Loucy (cell line): Measurements from ENCODE around the gene RPP25.

Experiments used
- H2AFZ ChIP-seq: fragments of 200-600 bp; sonication (generic); 2 replicates; pipeline ENCODE4 v1.6.0; 2016; ENCODE audit warnings: antibody characterized with exemption, mild to moderate bottlenecking, low read length, moderate library complexity
- H3F3A ChIP-seq: fragments of 200-600 bp; 2 replicates; pipeline ENCODE4 v1.6.0; 2016; ENCODE audit warnings: antibody characterized with exemption, low read depth, mild to moderate bottlenecking
- H3K27me3 ChIP-seq: fragments of 200-600 bp; sonication (generic); 2 replicates; pipeline ENCODE4 v1.6.1; 2014; ENCODE audit warnings: low read length, mild to moderate bottlenecking; ENCODE audit not compliant: insufficient read depth, poor library complexity, severe bottlenecking
- H3K36me3 ChIP-seq: fragments of 200-600 bp; sonication (generic); 2 replicates; pipeline ENCODE4 v1.6.1; 2016; ENCODE audit warnings: low read length; ENCODE audit not compliant: insufficient read depth
- H3K4me1 ChIP-seq: fragments of 200-600 bp; sonication (generic); 2 replicates; pipeline ENCODE4 v1.5.1; 2014; ENCODE audit warnings: low read length, mild to moderate bottlenecking; ENCODE audit not compliant: insufficient read depth, poor library complexity, severe bottlenecking
- H3K4me2 ChIP-seq: fragments of 200-600 bp; sonication (generic); 2 replicates; pipeline ENCODE4 v1.6.0; 2014; ENCODE audit warnings: antibody characterized with exemption, low read length, low read depth, mild to moderate bottlenecking; ENCODE audit not compliant: poor library complexity, severe bottlenecking
- H3K4me3 ChIP-seq: fragments of 200-600 bp; sonication (generic); 2 replicates; pipeline ENCODE4 v1.5.1; 2014; ENCODE audit warnings: low read length, mild to moderate bottlenecking, mixed read lengths; ENCODE audit not compliant: poor library complexity, severe bottlenecking
- H3K79me2 ChIP-seq: fragments of 200-600 bp; sonication (generic); 2 replicates; pipeline ENCODE4 v1.6.1; 2014; ENCODE audit warnings: low read length; ENCODE audit not compliant: insufficient read depth
- H3K9ac ChIP-seq: fragments of 200-600 bp; sonication (generic); 2 replicates; pipeline ENCODE4 v1.6.0; 2014; ENCODE audit warnings: mild to moderate bottlenecking, low read depth, low read length, moderate library complexity; ENCODE audit not compliant: poor library complexity, severe bottlenecking
- H3K9me2 ChIP-seq: fragments of 200-600 bp; sonication (generic); replicated peaks from 2 replicates; pipeline ENCODE4 v1.6.1; 2016; ENCODE audit warnings: low read depth, low read length, mixed read lengths
- H3K9me3 ChIP-seq: fragments of 200-600 bp; sonication (generic); 2 replicates; pipeline ENCODE4 v1.6.1; 2014; ENCODE audit warnings: mild to moderate bottlenecking, antibody characterized with exemption, low read length, low read depth; ENCODE audit not compliant: insufficient read depth
- H4K20me1 ChIP-seq: fragments of 200-600 bp; sonication (generic); 2 replicates; pipeline ENCODE4 v1.6.0; 2014; ENCODE audit warnings: antibody characterized with exemption, low read length, mild to moderate bottlenecking; ENCODE audit not compliant: insufficient read depth, poor library complexity, severe bottlenecking
- CTCF ChIP-seq: fragments of 200-600 bp; sonication (generic); conservative IDR thresholded peaks from 2 replicates; pipeline ENCODE4 v1.5.1; 2014; ENCODE audit warnings: mild to moderate bottlenecking, antibody characterized with exemption, low read length
- EZH2phosphoT487 ChIP-seq: fragments of 200-600 bp; IDR thresholded peaks from 2 replicates; pipeline ENCODE4 v1.6.1; 2018; ENCODE audit warnings: antibody characterized with exemption, mild to moderate bottlenecking, moderate library complexity, borderline replicate concordance

RPP25 gene

GRCh38 chr15:74992619-74993018 lies 36.0 kb upstream of the RPP25 start:
- no peaks in the 10 kb centered on the region for H3K36me3 ChIP-seq
- no peak overlapping the region for H2AFZ ChIP-seq
- H3K9ac ChIP-seq: no peak overlapping the region
- no peaks in the 10 kb centered on the region for H3K27me3 ChIP-seq
- no peak overlapping the region for H3K4me2 ChIP-seq
- no peak overlapping the region for H3K4me3 ChIP-seq
- no peaks in the 10 kb centered on the region for H3K4me1 ChIP-seq
- H3K79me2 ChIP-seq: no peaks in the 10 kb centered on the region
- TF ChIP-seq EZH2phosphoT487 (no peak), CTCF (no peak)
- H3F3A ChIP-seq: no peaks in the 10 kb centered on the region
- H4K20me1 ChIP-seq: no peaks in the 10 kb centered on the region
- no peaks in the 10 kb centered on the region for H3K9me2 ChIP-seq
- H3K9me3 ChIP-seq: no peaks in the 10 kb centered on the region

DNA sequence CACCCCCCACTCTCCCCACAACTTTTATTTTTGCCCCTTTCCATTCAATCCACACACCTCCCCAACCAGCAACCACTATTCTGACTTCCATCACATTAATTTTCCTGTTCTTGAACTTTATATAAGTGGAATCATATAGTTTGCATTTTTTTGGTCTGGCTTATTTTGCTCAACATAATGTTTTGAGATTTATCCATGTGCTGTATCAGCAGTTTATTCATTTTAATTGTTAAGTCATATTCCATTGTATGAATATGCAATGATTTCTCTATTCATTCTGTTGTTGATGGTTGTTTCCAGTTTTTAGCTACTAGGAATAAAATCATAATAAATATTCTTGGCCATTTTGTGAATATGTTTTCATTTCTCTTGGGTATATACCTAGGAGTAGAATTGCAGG lies 33.0 kb upstream of the RPP25 start:
- no peaks in the 10 kb centered on the region for H3F3A ChIP-seq
- no peaks in the 10 kb centered on the region for H3K79me2 ChIP-seq
- no peaks in the 10 kb centered on the region for H3K36me3 ChIP-seq
- no peak overlapping the region for H3K4me2 ChIP-seq
- no peaks in the 10 kb centered on the region for H4K20me1 ChIP-seq
- no peak overlapping the region for H3K4me3 ChIP-seq
- H3K27me3 ChIP-seq: no peaks in the 10 kb centered on the region
- TF ChIP-seq CTCF: no peak
- no peak for TF ChIP-seq EZH2phosphoT487
- no peak overlapping the region for H3K9ac ChIP-seq
- H3K4me1 ChIP-seq: no peaks in the 10 kb centered on the region
- H3K9me3 ChIP-seq: no peaks in the 10 kb centered on the region
- no peaks in the 10 kb centered on the region for H3K9me2 ChIP-seq
- H2AFZ ChIP-seq: no peak overlapping the region

DNA sequence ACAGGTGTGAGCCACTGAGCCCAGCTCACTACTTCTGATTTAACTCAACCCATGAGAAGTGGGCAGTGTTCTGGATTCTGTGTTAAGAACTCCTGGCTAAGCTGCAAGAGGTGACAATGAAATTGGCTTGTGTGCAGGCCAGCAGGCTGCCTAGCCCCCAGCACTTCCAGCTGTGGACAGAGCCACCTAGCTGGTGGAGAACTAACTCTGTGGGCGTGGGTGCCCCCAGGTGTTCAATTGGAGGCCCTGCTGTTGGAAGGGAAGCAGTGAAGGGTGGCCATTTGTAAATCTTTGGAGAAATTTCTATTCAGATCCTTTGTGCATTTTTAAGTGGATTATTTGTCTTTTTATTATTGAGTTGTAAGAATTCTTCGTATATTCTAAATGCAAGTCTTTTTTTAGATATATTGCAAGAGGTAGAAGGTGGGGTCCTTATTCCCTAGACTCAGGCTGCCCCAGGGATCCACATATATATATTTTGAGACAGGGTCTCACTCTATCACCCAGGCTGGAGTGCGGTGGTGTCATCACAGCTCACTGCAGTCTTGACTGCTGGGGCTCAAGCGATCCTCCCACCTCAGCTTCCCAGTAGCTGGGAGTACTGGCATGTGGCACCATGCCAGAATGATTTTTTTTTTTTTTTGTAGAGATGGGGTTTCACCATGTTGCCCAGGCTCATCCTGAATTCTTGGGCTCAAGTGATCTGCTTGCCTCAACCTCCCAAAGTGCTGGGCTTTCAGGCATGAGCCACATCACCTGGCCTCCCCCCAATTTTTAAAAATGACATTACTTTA lies 31.6 kb upstream of the RPP25 start:
- Histone ChIP-seq H3K4me1 (no peaks in the 10 kb centered on the region), H3F3A (no peaks in the 10 kb centered on the region), H3K9ac (no peak overlapping the region), H3K36me3 (no peaks in the 10 kb centered on the region), H3K79me2 (no peaks in the 10 kb centered on the region), H3K9me3 (no peaks in the 10 kb centered on the region), H2AFZ (no peak overlapping the region), H4K20me1 (no peaks in the 10 kb centered on the region), H3K9me2 (no peaks in the 10 kb centered on the region), H3K4me3 (no peak overlapping the region), H3K4me2 (no peak overlapping the region), H3K27me3 (no peaks in the 10 kb centered on the region)
- TF ChIP-seq CTCF: peak; percentile 78
- TF ChIP-seq EZH2phosphoT487: no peak
